Mesendoderm (in vitro differentiated cells): ENCODE results near the gene CCDC74B.
"Not testable (repeated sequence)": the region's sequence is repeated elsewhere in the genome, so short reads cannot be mapped to it uniquely, and the experiment has no call there.

Experiments used
- DNase-seq: peaks from one replicate; pipeline ENCODE4 v3.0.0; 2013
- H2AK5ac ChIP-seq: 2 replicates; pipeline ENCODE4 v1.6.1; 2013; ENCODE audit warnings: low read length, inconsistent platforms
- H2BK120ac ChIP-seq: 2 replicates; pipeline ENCODE4 v1.6.1; 2013; ENCODE audit warnings: low read depth, mild to moderate bottlenecking, low read length, moderate library complexity, mixed read lengths
- H2BK15ac ChIP-seq: replicated peaks from 2 replicates; pipeline ENCODE4 v1.6.1; 2013; ENCODE audit warnings: low read depth, mild to moderate bottlenecking, moderate library complexity
- H2BK5ac ChIP-seq: 2 replicates; pipeline ENCODE4 v1.6.1; 2013; ENCODE audit warnings: low read length, inconsistent platforms
- H3K18ac ChIP-seq: 2 replicates; pipeline ENCODE4 v1.6.1; 2013; ENCODE audit warnings: mild to moderate bottlenecking, low read length, mixed read lengths
- H3K23ac ChIP-seq: one replicate; pipeline ENCODE4 v1.6.1; 2013; ENCODE audit warnings: low read length
- H3K27ac ChIP-seq: 2 replicates; pipeline ENCODE4 v1.5.1; 2013; ENCODE audit warnings: low read depth, mild to moderate bottlenecking, inconsistent platforms, low read length, moderate library complexity
- H3K27me3 ChIP-seq: 2 replicates; pipeline ENCODE4 v1.6.1; 2013; ENCODE audit warnings: low read length, control low read depth, mild to moderate bottlenecking, inconsistent platforms; ENCODE audit not compliant: insufficient read depth, poor library complexity
- H3K36me3 ChIP-seq: 2 replicates; pipeline ENCODE4 v1.6.1; 2013; ENCODE audit warnings: low read length, inconsistent platforms; ENCODE audit not compliant: control insufficient read depth, insufficient read depth
- H3K4ac ChIP-seq: one replicate; pipeline ENCODE4 v1.6.1; 2013; ENCODE audit warnings: low read depth, mild to moderate bottlenecking, low read length, moderate library complexity
- H3K4me1 ChIP-seq: 2 replicates; pipeline ENCODE4 v1.6.1; 2013; ENCODE audit warnings: low read depth, low read length, inconsistent platforms; ENCODE audit not compliant: control insufficient read depth
- H3K4me2 ChIP-seq: 2 replicates; pipeline ENCODE4 v1.6.1; 2013; ENCODE audit warnings: low read length
- H3K4me3 ChIP-seq: 2 replicates; pipeline ENCODE4 v1.5.1; 2013; ENCODE audit warnings: mild to moderate bottlenecking, low read length
- H3K56ac ChIP-seq: one replicate; pipeline ENCODE4 v1.6.1; 2013; ENCODE audit warnings: low read length
- H3K79me1 ChIP-seq: 2 replicates; pipeline ENCODE4 v1.6.1; 2013; ENCODE audit warnings: low read length, inconsistent platforms
- H3K79me2 ChIP-seq: 2 replicates; pipeline ENCODE4 v1.6.1; 2013; ENCODE audit warnings: mild to moderate bottlenecking, low read length; ENCODE audit not compliant: control insufficient read depth, insufficient read depth
- H3K9ac ChIP-seq: 2 replicates; pipeline ENCODE4 v1.6.1; 2013; ENCODE audit warnings: low read length, inconsistent platforms
- H4K5ac ChIP-seq: one replicate; pipeline ENCODE4 v1.6.1; 2013; ENCODE audit warnings: low read length
- H4K8ac ChIP-seq: one replicate; pipeline ENCODE4 v1.6.1; 2013; ENCODE audit warnings: low read depth, mild to moderate bottlenecking, control low read depth, low read length, moderate library complexity
- WGBS: extraction: QIAGEN DNeasy Blood & Tissue Kit; methylation state at CpG from one replicate; pipeline ENCODE4 v1.1.7; 2013; ENCODE audit warnings: low lambda C conversion rate, missing lambda C conversion rate; ENCODE audit not compliant: insufficient coverage; ENCODE audit errors: extremely low coverage; 5-methylcytosine and 5-hydroxymethylcytosine counted together

The CCDC74B gene

GRCh38 chr2:130183512-130184373, 38.8 kb upstream of the CCDC74B start:
- peak; percentile 73 for DNase-seq
- Histone ChIP-seq H2BK5ac (no peak overlapping the region), H3K79me2 (peaks cover 28% of the 10 kb centered on the region), H4K5ac (no peak overlapping the region), H3K4me1 (no peaks in the 10 kb centered on the region), H3K4ac (no peak overlapping the region), H2AK5ac (no peak overlapping the region), H3K4me3 (no peak overlapping the region), H2BK15ac (no peak overlapping the region), H3K79me1 (peaks cover 5% of the 10 kb centered on the region), H3K36me3 (no peaks in the 10 kb centered on the region), H3K56ac (peak overlapping the region; percentile 44), H3K4me2 (no peak overlapping the region), H3K18ac (no peak overlapping the region), H2BK120ac (no peak overlapping the region), H4K8ac (no peak overlapping the region), H3K23ac (no peak overlapping the region), H3K27ac (no peak overlapping the region), H3K27me3 (no peaks in the 10 kb centered on the region), H3K9ac (peak overlapping the region; percentile 25)
- no CpG with 5 or more reads among the region's 26 CpGs for WGBS

GRCh38 chr2:130182826-130183511, 38.1 kb upstream of the CCDC74B start:
- peak overlapping the region; percentile 80 for H3K9ac ChIP-seq

GRCh38 chr2:130181880-130182682, 37.2 kb upstream of the CCDC74B start, which contains the start of gene MZT2B:
MZT2B (plus strand) TSS chr2:130182262; CDS start chr2:130182283, 21 bp downstream.
- Histone ChIP-seq H3K23ac (peak within 1 kb of the TSS; percentile 83), H3K18ac (peak within 1 kb of the TSS; percentile 94), H3K9ac (peak within 1 kb of the TSS; percentile 90), H3K4me3 (peak within 1 kb of the TSS; percentile 71), H3K27ac (peak within 1 kb of the TSS; percentile 70), H3K56ac (peak within 1 kb of the TSS; percentile 93), H3K79me2 (peaks cover 43% of the 10 kb centered on the region), H3K4me2 (peak within 1 kb of the TSS; percentile 74), H3K4ac (peak within 1 kb of the TSS; percentile 90), H2BK5ac (peak within 1 kb of the TSS; percentile 73), H2BK120ac (peak within 1 kb of the TSS; percentile 69)
- not testable (repeated sequence) for H3K36me3 ChIP-seq, H2BK15ac ChIP-seq, H4K8ac ChIP-seq, H3K79me1 ChIP-seq, H3K4me1 ChIP-seq, H2AK5ac ChIP-seq, H3K27me3 ChIP-seq, H4K5ac ChIP-seq
- WGBS = no CpG with 5 or more reads among the region's 86 CpGs
- DNase-seq = peak; percentile 89

More at GRCh38 chr2:130182826-130183511, 38.1 kb upstream of the CCDC74B start:
- H3K79me1 ChIP-seq, H3K4me1 ChIP-seq, DNase-seq, H4K5ac ChIP-seq, H3K18ac ChIP-seq, H3K27me3 ChIP-seq, H3K36me3 ChIP-seq, H3K23ac ChIP-seq, H2BK120ac ChIP-seq, H2BK15ac ChIP-seq, H2BK5ac ChIP-seq, H4K8ac ChIP-seq, H3K27ac ChIP-seq, H2AK5ac ChIP-seq: not testable (repeated sequence)
- H3K4me3 ChIP-seq = peak overlapping the region; percentile 27
- H3K4me2 ChIP-seq = peak overlapping the region; percentile 56
- H3K79me2 ChIP-seq = peaks cover 34% of the 10 kb centered on the region
- H3K4ac ChIP-seq = peak overlapping the region; percentile 62
- WGBS = no CpG with 5 or more reads among the region's 23 CpGs
- H3K56ac ChIP-seq = peak overlapping the region; percentile 84

GRCh38 chr2:130181325-130181879, 36.5 kb upstream of the CCDC74B start, which contains the start of gene SMPD4:
SMPD4 (minus strand) TSS chr2:130181602; CDS start chr2:130176592, 5,010 bp downstream.
- peak within 1 kb of the TSS; percentile 90 for H3K9ac ChIP-seq
- WGBS = no CpG with 5 or more reads among the region's 55 CpGs
- no peak within 1 kb of the TSS for H4K5ac ChIP-seq
- peak within 1 kb of the TSS; percentile 83 for H3K23ac ChIP-seq
- no peak within 1 kb of the TSS for H2AK5ac ChIP-seq
- no peak within 1 kb of the TSS for H4K8ac ChIP-seq
- peak within 1 kb of the TSS; percentile 71 for H3K4me3 ChIP-seq
- no peaks in the 10 kb centered on the region for H3K4me1 ChIP-seq
- peak within 1 kb of the TSS; percentile 69 for H2BK120ac ChIP-seq
- no peaks in the 10 kb centered on the region for H3K27me3 ChIP-seq
- peaks cover 4% of the 10 kb centered on the region for H3K79me1 ChIP-seq
- peak within 1 kb of the TSS; percentile 93 for H3K56ac ChIP-seq
- peak within 1 kb of the TSS; percentile 94 for H3K18ac ChIP-seq
- H3K4me2 ChIP-seq = peak within 1 kb of the TSS; percentile 74
- peak within 1 kb of the TSS; percentile 90 for H3K4ac ChIP-seq
- H2BK5ac ChIP-seq = peak within 1 kb of the TSS; percentile 73
- peaks cover 48% of the 10 kb centered on the region for H3K79me2 ChIP-seq
- no peak within 1 kb of the TSS for H2BK15ac ChIP-seq
- DNase-seq = peak; percentile 97
- no peaks in the 10 kb centered on the region for H3K36me3 ChIP-seq
- peak within 1 kb of the TSS; percentile 70 for H3K27ac ChIP-seq
